Measurements from ENCODE around the gene TXNDC8. TPM values are rescaled to one million over a fixed set of nuclear protein-coding genes. Genes with fewer than 3 reads are reported as not detected.
A peak's percentile ranks its signal among the peaks of the same experiment; 100 is the strongest.

The TXNDC8 gene
- total and polyA plus RNA-seq, 2 experiments from 2014 or later, result not detected

- H3K27me3 ChIP-seq, result no peaks in the 10 kb centered on the region
- no peak overlapping the region for H2AFZ ChIP-seq
- H3K9me3 ChIP-seq (ENCODE audit: low read depth), result no peaks in the 10 kb centered on the region
- TF ChIP-seq EZH2 (IDR thresholded peaks at IDR 0.05; ENCODE audit: borderline replicate concordance), result no peak
- no peak for TF ChIP-seq EZH2phosphoT487 (IDR thresholded peaks at IDR 0.05; ENCODE audit: low read depth, severe bottlenecking, unreplicated experiment)
- peak; percentile 21 for TF ChIP-seq CTCF (IDR thresholded peaks at IDR 0.05; ENCODE audit: poor library complexity)
- H3K27ac ChIP-seq, result no peak overlapping the region
- 78% methylated on average over 2 of the region's 2 CpGs for WGBS (ENCODE audit: low lambda C conversion rate, missing lambda C conversion rate)
- no peaks in the 10 kb centered on the region for H3K79me2 ChIP-seq
- no peak for DNase-seq (ENCODE audit: low spot score)
- H3K4me2 ChIP-seq, result no peak overlapping the region
- H3K36me3 ChIP-seq (replicated peaks; ENCODE audit: insufficient read depth, low read depth), result no peaks in the 10 kb centered on the region
- no peak overlapping the region for H3K4me3 ChIP-seq
- H3K4me1 ChIP-seq (ENCODE audit: insufficient read depth), result no peaks in the 10 kb centered on the region
- no peaks in the 10 kb centered on the region for H3K9me2 ChIP-seq (replicated peaks; ENCODE audit: insufficient read depth)
- no peaks in the 10 kb centered on the region for H4K20me1 ChIP-seq (ENCODE audit: insufficient read depth, poor library complexity, severe bottlenecking)
These were observed 2.6 kb upstream of the TXNDC8 start for GRCh38 chr9:110340306-110340705.

GRCh38 chr9:110338143-110338542 lies 480 bp upstream of the TXNDC8 start:
- H3K9me3 ChIP-seq (ENCODE audit: low read depth), result no peaks in the 10 kb centered on the region
- H3K79me2 ChIP-seq, result no peaks in the 10 kb centered on the region
- H3K4me3 ChIP-seq, result no peak overlapping the region
- no peak overlapping the region for H3K27ac ChIP-seq
- no peak for TF ChIP-seq EZH2 (IDR thresholded peaks at IDR 0.05; ENCODE audit: borderline replicate concordance)
- TF ChIP-seq CTCF (IDR thresholded peaks at IDR 0.05; ENCODE audit: poor library complexity), result no peak
- TF ChIP-seq EZH2phosphoT487 (IDR thresholded peaks at IDR 0.05; ENCODE audit: low read depth, severe bottlenecking, unreplicated experiment), result no peak
- no peaks in the 10 kb centered on the region for H4K20me1 ChIP-seq (ENCODE audit: insufficient read depth, poor library complexity, severe bottlenecking)
- H3K9me2 ChIP-seq (replicated peaks; ENCODE audit: insufficient read depth), result no peaks in the 10 kb centered on the region
- H3K4me1 ChIP-seq (ENCODE audit: insufficient read depth), result no peaks in the 10 kb centered on the region
- H3K36me3 ChIP-seq (replicated peaks; ENCODE audit: insufficient read depth, low read depth), result no peaks in the 10 kb centered on the region
- 82% methylated on average over 1 of the region's 1 CpG for WGBS (ENCODE audit: low lambda C conversion rate, missing lambda C conversion rate)
- H3K4me2 ChIP-seq, result no peak overlapping the region
- no peak for DNase-seq (ENCODE audit: low spot score)
- H2AFZ ChIP-seq, result no peak overlapping the region
- H3K27me3 ChIP-seq, result no peaks in the 10 kb centered on the region

- Histone ChIP-seq H3K9me3 (ENCODE audit: low read depth) (no peaks in the 10 kb centered on the region), H3K4me2 (no peak overlapping the region), H3K4me1 (ENCODE audit: insufficient read depth) (no peaks in the 10 kb centered on the region), H3K4me3 (no peak overlapping the region), H3K79me2 (no peaks in the 10 kb centered on the region), H3K27me3 (no peaks in the 10 kb centered on the region), H3K9me2 (replicated peaks; ENCODE audit: insufficient read depth) (no peaks in the 10 kb centered on the region), H3K27ac (no peak overlapping the region), H3K36me3 (replicated peaks; ENCODE audit: insufficient read depth, low read depth) (no peaks in the 10 kb centered on the region), H4K20me1 (ENCODE audit: insufficient read depth, poor library complexity, severe bottlenecking) (no peaks in the 10 kb centered on the region), H2AFZ (no peak overlapping the region)
- DNase-seq (ENCODE audit: low spot score), result no peak
- 94% methylated on average over 1 of the region's 1 CpG for WGBS (ENCODE audit: low lambda C conversion rate, missing lambda C conversion rate)
- no peak for TF ChIP-seq EZH2phosphoT487 (IDR thresholded peaks at IDR 0.05; ENCODE audit: low read depth, severe bottlenecking, unreplicated experiment)
- TF ChIP-seq EZH2 (IDR thresholded peaks at IDR 0.05; ENCODE audit: borderline replicate concordance), result no peak
- no peak for TF ChIP-seq CTCF (IDR thresholded peaks at IDR 0.05; ENCODE audit: poor library complexity)
These were observed 1.3 kb downstream of the TXNDC8 start for GRCh38 chr9:110336363-110336762.

- Histone ChIP-seq H3K9me2 (replicated peaks; ENCODE audit: insufficient read depth) (no peaks in the 10 kb centered on the region), H3K4me2 (no peak overlapping the region), H3K36me3 (replicated peaks; ENCODE audit: insufficient read depth, low read depth) (no peaks in the 10 kb centered on the region), H3K27ac (no peak overlapping the region), H3K4me3 (no peak overlapping the region), H3K4me1 (ENCODE audit: insufficient read depth) (no peaks in the 10 kb centered on the region), H3K9me3 (ENCODE audit: low read depth) (no peaks in the 10 kb centered on the region), H4K20me1 (ENCODE audit: insufficient read depth, poor library complexity, severe bottlenecking) (no peaks in the 10 kb centered on the region), H3K27me3 (no peaks in the 10 kb centered on the region), H3K79me2 (no peaks in the 10 kb centered on the region), H2AFZ (no peak overlapping the region)
- TF ChIP-seq EZH2phosphoT487 (IDR thresholded peaks at IDR 0.05; ENCODE audit: low read depth, severe bottlenecking, unreplicated experiment) (no peak), CTCF (IDR thresholded peaks at IDR 0.05; ENCODE audit: poor library complexity) (no peak), EZH2 (IDR thresholded peaks at IDR 0.05; ENCODE audit: borderline replicate concordance) (no peak)
- no peak for DNase-seq (ENCODE audit: low spot score)
These were observed 2.8 kb downstream of the TXNDC8 start for GRCh38 chr9:110334871-110335270.
